OCI-LY7 (cell line): ENCODE measurements around the gene DOCK4. TPM values are rescaled to one million over a fixed set of nuclear protein-coding genes. Genes with fewer than 3 reads are reported as not detected.

ENCODE experiments used
- BruUV-seq: library from RNA; stranded (reverse); fragments of 400-500 nt; replicated peaks from 2 replicates; lab custom pipeline; 2021; lab: Mats Ljungman, UMichigan
- CTCF ChIA-PET: fragments of 300-600 bp; sonication (Branson Sonifier 250); formaldehyde crosslinking; loops from one replicate; lab custom pipeline; 2022; ENCODE audit warnings: antibody characterized with exemption; ENCODE audit not compliant: unreplicated experiment; lab: Charles Lee
- POLR2A ChIA-PET: fragments of 300-600 bp; sonication (Branson Sonifier 250); formaldehyde crosslinking; loops from one replicate; lab custom pipeline; 2022; ENCODE audit warnings: antibody characterized with exemption; lab: Charles Lee
- DNase-seq: peaks from one replicate; pipeline ENCODE4 v3.0.0-alpha.2; 2015; ENCODE audit warnings: low spot score
- H2AFZ ChIP-seq: fragments of 200-600 bp; sonication (generic), shearing (Covaris generic); 2 replicates; pipeline ENCODE4 v1.6.1; 2014; ENCODE audit warnings: mild to moderate bottlenecking, antibody characterized with exemption, low read length, moderate library complexity
- H3K27ac ChIP-seq: fragments of 200-600 bp; sonication (generic); 2 replicates; pipeline ENCODE4 v1.5.1; 2014; ENCODE audit warnings: mixed run types, low read depth, mild to moderate bottlenecking, moderate library complexity, low read length, inconsistent platforms; ENCODE audit not compliant: poor library complexity, severe bottlenecking
- H3K36me3 ChIP-seq: fragments of 200-600 bp; sonication (generic); 2 replicates; pipeline ENCODE4 v1.6.1; 2014; ENCODE audit warnings: mild to moderate bottlenecking, antibody characterized with exemption, low read length, moderate library complexity, mixed read lengths; ENCODE audit not compliant: insufficient read depth
- H3K4me1 ChIP-seq: fragments of 200-600 bp; sonication (generic); 2 replicates; pipeline ENCODE4 v1.5.1; 2014; ENCODE audit warnings: mild to moderate bottlenecking, low read length; ENCODE audit not compliant: insufficient read depth, poor library complexity, severe bottlenecking
- H3K4me2 ChIP-seq: fragments of 200-600 bp; sonication (generic); 2 replicates; pipeline ENCODE4 v1.6.1; 2014; ENCODE audit warnings: mild to moderate bottlenecking, low read length
- H3K4me3 ChIP-seq: fragments of 200-600 bp; sonication (generic); 2 replicates; pipeline ENCODE4 v1.5.1; 2014; ENCODE audit warnings: mild to moderate bottlenecking, low read depth, low read length; ENCODE audit not compliant: poor library complexity, severe bottlenecking
- H3K79me2 ChIP-seq: fragments of 200-600 bp; sonication (generic); 2 replicates; pipeline ENCODE4 v1.6.1; 2016; ENCODE audit warnings: low read depth, mild to moderate bottlenecking, low read length, moderate library complexity, mixed read lengths; ENCODE audit not compliant: insufficient read depth
- H3K9me2 ChIP-seq: fragments of 200-600 bp; sonication (generic); 2 replicates; pipeline ENCODE4 v1.6.1; 2016; ENCODE audit warnings: mild to moderate bottlenecking, low read length, mixed read lengths; ENCODE audit not compliant: insufficient read depth
- H3K9me3 ChIP-seq: fragments of 200-600 bp; sonication (generic); 2 replicates; pipeline ENCODE4 v1.6.1; 2014; ENCODE audit warnings: mild to moderate bottlenecking, mixed run types, low read length, mixed read lengths
- H4K20me1 ChIP-seq: fragments of 200-600 bp; sonication (generic); 2 replicates; pipeline ENCODE4 v1.6.1; 2014; ENCODE audit warnings: mild to moderate bottlenecking, antibody characterized with exemption, low read length, moderate library complexity, mixed read lengths; ENCODE audit not compliant: insufficient read depth
- CTCF ChIP-seq: fragments of 200-600 bp; sonication (generic); conservative IDR thresholded peaks from 2 replicates; pipeline ENCODE4 v1.5.1; 2014; ENCODE audit warnings: mild to moderate bottlenecking, antibody characterized with exemption, low read length, moderate library complexity, mixed read lengths
- EZH2phosphoT487 ChIP-seq: fragments of 200-600 bp; sonication (generic); IDR thresholded peaks from 2 replicates; pipeline ENCODE4 v1.6.1; 2018; ENCODE audit warnings: low read depth, borderline replicate concordance, mild to moderate bottlenecking, mixed run types, antibody characterized with exemption, low read length, moderate library complexity, mixed read lengths
- intact Hi-C: fragments of 100-400 bp; cut with micrococcal nuclease; formaldehyde crosslinking; loops from one replicate; pipeline ENCODE4 v1.10.0; 2022; ENCODE audit not compliant: unreplicated experiment
- total RNA-seq, 2 experiments: library from RNA; depleted of rRNA in 1 of 2; stranded (reverse); fragments of >200 nt in 1 of 2; shearing (Covaris generic) in 1 of 2; gene quantifications; 2 replicates each; pipeline ENCODE4 v1.2.3, GENCODE V29; 2014 to 2022

Gene DOCK4
- total RNA-seq, 2 experiments from 2014 or later, result 0.91 to 4.9 TPM

- Histone ChIP-seq H4K20me1 (no peaks in the 10 kb centered on the region), H3K36me3 (no peaks in the 10 kb centered on the region), H3K4me3 (no peak overlapping the region), H3K79me2 (no peaks in the 10 kb centered on the region), H3K9me3 (no peaks in the 10 kb centered on the region), H3K4me1 (no peaks in the 10 kb centered on the region), H3K27ac (no peak overlapping the region), H3K4me2 (no peak overlapping the region), H2AFZ (no peak overlapping the region), H3K9me2 (no peaks in the 10 kb centered on the region)
- intact Hi-C loops, result no loop called here
- no peak for TF ChIP-seq CTCF
- no peak for TF ChIP-seq EZH2phosphoT487
- no peak for DNase-seq
- BruUV-seq, result no TSS peak
- CTCF ChIA-PET, result no interaction called here
- POLR2A ChIA-PET, result interaction anchor here (1.0 kb wide), 1 partner anchor 684 kb away, joined by 4 read pairs; no protein-coding TSS in a partner anchor
Measured at GRCh38 chr7:111780527-111780926, 425.7 kb downstream of the DOCK4 start.

GRCh38 chr7:111775206-111775605 lies 431.0 kb downstream of the DOCK4 start:
- Histone ChIP-seq H3K79me2 (no peaks in the 10 kb centered on the region), H3K9me2 (no peaks in the 10 kb centered on the region), H3K4me2 (no peak overlapping the region), H4K20me1 (no peaks in the 10 kb centered on the region), H3K36me3 (no peaks in the 10 kb centered on the region), H3K9me3 (no peaks in the 10 kb centered on the region), H2AFZ (no peak overlapping the region), H3K27ac (no peak overlapping the region), H3K4me1 (no peaks in the 10 kb centered on the region), H3K4me3 (no peak overlapping the region)
- POLR2A ChIA-PET, result no interaction called here
- CTCF ChIA-PET, result no interaction called here
- BruUV-seq, result no TSS peak
- no peak for DNase-seq
- intact Hi-C loops, result no loop called here
- TF ChIP-seq EZH2phosphoT487 (no peak), CTCF (no peak)

GRCh38 chr7:111772716-111773115 lies 433.5 kb downstream of the DOCK4 start:
- Histone ChIP-seq H3K4me2 (no peak overlapping the region), H3K9me2 (no peaks in the 10 kb centered on the region), H4K20me1 (no peaks in the 10 kb centered on the region), H3K36me3 (no peaks in the 10 kb centered on the region), H3K9me3 (no peaks in the 10 kb centered on the region), H3K27ac (no peak overlapping the region), H3K4me1 (no peaks in the 10 kb centered on the region), H2AFZ (no peak overlapping the region), H3K79me2 (no peaks in the 10 kb centered on the region), H3K4me3 (no peak overlapping the region)
- intact Hi-C loops, result no loop called here
- no TSS peak for BruUV-seq
- POLR2A ChIA-PET, result no interaction called here
- TF ChIP-seq CTCF (no peak), EZH2phosphoT487 (no peak)
- DNase-seq, result no peak
- CTCF ChIA-PET, result no interaction called here
